HG03432 (cell line): ENCODE data around the gene MRGPRF.

Experiments
- ATAC-seq: cut with Tn5 transposase; IDR thresholded peaks from one replicate; pipeline ENCODE4 v1.9.1; 2021; ENCODE audit warnings: mild to moderate bottlenecking, moderate library complexity; ENCODE audit not compliant: unreplicated experiment

MRGPRF gene

DNA sequence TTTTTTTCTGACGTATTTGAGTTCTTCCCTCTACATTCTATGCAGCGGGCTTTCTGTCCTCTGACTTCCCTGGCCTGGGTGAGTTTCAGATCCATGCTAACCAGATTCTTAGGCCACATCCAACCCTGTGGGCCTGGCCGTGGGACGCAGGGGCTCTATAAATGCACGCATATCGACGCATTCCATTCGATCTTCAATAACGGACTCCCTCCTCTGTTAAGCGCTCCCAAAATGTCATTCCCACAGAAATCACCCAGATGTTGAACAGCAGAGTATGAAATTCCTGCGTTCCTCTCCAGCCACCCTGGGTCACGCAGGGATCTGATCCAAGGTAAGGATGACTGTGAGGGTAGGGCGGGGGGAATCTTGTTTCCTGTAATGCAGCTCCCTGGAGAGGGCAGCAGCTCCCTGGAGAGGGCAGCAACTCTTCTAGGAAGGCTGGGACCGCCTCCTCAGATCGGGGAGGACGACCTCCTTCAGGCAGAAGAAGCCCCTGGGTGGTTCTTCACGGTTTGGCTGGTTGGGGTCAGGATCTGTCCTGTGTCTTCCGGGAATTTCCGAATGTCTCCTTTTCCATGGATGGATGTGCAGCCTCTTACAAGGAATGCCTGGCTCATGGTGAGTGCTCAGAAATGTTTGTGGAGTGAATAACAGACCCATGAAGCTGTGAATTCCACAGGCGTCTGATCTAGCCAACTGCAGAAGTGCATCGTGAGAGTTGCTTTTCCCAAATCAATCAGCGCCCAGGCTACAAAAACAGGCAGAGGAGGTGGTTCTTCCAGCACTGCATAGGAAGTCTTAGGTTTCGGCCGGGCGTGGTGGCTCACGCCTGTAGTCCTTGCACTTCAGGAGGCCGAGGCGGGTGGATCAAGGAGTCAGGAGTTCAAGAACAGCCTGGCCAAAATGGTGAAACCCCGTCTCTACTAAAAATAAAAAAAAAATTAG is 44.5 kb downstream of the MRGPRF start:
- no peak for ATAC-seq

DNA sequence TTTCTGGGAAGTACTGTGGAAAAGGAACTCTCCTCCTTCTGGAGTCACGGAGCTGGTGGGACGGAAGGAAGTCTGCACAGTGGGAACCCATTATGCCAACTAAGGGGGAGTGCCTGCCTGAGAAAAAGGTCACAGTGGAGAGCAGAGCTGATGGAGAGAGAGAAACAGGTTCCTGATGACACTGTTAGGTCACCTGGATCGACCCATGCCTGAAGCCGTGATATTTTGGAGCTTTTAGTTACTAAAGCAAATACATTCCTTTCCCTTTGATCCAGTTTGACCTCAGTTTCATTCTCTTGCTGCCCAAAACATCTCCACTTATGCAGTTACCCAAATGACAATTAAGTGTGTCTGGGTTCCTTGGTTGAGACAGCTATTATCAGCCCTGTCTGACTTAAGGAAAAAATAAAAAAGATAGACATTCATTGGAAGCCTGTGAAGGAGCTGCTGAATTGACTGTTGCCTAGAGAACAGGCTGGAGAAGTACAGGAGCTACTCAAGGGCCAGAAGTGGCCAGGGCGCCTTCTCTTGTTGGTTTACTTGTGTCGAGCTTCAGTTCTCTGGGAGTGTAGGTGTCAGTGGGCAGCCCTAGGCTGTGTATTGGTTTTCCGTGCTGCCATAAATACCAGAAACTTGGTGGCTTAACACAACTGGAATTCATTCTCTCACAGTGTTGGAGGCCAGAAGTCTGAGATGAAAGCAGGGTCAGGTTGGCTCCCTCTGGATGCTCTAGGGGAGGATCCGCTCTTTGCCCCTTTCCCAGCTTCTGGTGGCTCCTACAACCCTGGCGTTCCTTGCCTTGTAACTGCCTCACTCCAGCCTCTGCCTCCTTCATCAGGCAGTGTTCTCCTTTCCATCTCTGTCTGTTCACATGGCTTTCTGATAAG is 45.9 kb downstream of the MRGPRF start:
- no peak for ATAC-seq

DNA sequence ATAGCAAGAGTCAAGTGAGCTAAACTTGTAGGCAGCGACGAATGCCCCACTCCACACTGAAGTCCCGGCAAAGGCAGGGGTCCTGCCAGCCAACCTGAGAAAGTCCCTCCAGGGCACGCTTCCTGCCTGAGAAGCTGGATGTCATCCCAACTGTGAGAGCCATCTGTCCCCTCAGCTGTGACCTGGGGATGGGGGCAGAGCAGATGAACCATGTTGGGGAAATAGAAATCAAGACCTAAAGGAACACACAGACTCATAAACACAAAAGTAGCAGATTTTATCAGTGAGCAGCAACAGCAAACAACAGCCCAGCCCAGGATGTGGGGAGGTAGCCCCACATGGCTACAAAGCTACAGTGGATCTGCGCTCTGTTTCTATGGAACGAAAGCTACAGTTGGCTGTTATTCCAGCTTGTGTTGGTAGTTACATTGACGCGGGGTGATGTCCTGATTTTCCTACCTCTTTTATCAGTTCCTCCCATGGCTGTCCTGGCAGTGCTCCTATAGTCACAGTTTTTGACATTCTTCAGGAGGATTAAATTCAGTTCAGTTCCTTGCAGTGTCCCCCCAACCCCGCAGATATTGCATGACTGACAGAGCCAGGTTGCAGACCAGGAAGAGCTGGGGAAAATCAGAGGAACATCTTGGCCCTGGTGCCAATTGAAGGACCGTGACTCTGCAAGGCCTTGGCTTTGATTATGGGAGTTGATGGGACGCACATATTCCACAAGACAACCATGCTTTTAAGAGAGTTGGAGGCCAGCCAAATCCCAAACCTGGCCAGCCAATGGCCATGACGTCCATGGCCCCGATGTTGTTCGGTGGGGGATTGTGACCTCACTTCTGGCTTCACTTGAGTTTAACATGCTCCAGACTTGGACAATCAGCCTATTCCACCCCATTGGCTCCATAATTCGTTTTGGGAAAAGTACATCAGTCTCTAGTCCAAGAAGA is 46.9 kb downstream of the MRGPRF start:
- ATAC-seq = no peak

DNA sequence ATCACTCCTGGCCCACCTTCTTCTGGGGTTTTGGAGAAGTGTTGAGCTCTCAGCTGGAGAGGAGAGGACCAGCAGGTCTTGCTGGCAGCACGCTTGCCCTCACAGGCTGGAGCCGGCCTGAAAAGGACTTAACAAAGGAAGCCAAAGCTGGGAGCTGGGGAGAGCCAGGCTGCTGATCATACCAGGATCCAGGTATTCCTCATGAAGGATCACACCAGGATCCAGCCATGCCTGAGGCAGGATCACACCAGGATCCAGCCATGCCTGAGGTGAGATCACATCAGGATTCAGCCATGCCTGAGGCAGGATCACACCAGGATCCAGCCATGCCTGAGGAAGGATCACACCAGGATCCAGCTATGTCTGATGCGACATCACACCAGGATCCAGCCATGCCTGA is 49.3 kb downstream of the MRGPRF start:
- no peak for ATAC-seq

DNA sequence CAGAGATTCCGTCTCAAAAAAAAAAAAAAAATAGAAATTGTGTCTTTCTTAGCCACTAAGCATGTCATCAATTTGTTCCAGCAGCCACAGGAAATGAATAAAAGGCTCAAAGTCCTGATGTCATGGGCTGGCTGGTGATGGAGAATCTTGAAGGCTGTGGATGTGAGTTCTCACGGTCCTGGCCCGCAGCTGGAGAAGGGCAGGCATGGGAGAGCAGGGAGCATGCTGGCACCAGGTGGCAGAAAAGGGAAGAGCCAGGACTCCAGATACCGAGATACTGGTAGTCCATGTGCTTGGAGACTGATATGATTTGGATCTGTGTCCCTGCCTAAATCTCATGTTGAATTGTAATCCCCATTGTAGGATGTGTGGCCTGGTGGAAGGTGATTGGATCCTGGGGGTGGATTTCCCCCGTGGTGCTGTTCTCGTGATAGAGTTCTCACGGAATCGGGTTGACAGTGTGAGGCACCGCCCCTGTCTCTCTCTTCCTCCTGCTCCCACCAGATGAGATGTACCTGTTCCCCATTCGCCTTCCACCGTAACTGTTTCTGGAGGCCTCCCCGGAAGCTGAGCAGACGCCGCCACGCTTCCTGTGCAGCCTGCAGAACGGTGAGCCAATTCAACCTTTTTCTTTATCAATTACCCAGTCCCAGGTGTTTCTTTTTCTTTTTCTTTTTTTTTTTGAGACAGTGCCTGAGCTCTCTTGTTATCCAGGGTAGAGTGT is 50.4 kb downstream of the MRGPRF start:
- ATAC-seq = no peak

DNA sequence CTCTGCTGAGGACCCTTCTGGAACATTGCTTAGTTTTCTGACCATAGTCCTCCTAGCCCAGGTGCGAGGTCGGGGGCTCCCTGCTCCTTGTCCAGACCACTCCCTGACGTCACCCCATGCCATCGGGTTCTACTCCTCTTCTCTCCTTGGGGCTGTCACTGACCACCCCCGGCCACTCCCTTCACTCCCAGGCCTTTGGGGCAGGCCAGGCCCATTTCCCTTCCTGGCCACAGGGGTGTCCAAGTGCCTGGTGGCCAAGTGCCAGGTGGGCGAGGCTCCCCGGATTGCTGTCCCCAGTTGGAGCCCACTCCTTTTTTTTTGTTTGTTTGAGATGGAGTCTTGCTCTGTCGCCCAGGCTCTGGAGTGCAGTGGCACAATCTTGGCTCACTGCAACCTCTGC is 51.8 kb downstream of the MRGPRF start:
- no peak for ATAC-seq

DNA sequence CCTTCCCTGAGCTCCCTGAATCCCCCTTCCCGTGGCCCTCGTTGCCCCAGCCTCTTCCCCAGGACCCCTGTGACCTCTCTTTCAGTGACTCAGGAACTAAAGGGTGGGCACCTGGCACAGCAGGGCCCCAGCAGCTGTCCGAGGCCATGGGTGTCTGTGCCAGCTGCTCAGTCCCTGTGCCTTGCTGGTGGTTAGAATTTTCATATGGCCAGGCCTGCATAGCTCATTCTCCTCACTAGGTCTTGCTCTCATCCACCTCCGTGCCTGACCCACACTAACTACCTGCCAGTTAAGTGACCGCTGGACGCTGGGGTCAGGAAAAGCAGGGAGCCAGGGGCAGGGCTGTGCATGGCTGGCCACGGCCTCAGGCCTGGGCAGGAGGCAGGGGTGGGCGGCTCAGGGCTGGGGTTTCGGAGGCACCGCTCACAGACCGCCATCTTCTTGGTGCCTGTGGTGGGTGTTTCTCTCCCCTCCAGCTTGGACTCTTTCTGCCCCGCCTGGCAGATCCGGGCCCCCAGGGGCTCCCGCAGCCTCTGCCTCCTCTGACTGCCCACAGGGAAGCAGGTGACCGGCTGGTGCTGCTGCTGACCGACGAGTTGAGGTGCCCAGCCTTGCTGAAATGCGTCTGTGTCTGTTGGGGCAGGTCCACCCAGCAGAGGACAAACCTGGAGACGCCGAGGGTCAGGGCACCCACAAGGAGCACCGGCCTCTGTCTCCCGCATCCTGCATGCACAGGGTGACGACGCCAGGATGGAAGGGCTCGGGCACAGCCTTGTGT is 52.6 kb downstream of the MRGPRF start:
- ATAC-seq = no peak

DNA sequence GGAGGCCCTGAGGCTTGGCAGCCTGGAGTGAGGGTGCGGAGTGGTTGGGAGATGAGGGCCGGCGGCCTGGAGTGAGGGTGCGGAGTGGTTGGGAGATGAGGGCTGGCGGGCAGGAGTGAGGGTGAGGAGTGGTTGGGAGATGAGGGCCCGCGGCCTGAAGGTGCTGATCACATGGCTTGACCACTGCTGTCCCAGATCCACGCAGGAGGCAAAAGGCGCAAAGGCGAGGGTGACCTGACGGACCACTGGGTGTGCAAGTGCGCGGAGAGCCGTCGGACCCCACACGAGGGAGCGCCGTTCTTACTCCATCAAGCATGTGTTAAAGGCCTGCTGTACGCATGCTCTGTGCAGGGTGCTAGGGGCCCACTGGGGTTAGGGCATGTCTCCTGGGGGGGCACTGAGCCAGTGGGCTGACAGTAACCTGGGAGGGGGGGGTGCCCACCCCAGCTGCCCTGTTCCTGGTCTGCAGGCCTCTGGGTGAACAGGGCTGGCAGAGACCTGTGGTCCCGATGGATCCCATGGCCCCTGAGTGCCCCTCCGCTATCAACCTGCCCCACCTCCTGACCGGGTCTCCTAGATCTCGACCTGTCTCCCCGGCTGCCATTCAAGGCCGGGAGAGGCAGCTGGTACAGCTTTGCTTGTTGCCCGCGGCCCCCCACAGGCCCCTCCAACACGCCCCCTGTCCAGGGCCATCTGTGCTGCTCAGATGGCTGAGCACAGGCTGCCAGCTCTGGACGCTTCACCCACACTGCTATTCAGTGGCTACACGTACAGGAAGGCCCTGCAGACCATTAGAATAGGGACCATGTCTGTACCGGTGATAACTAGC is 53.4 kb downstream of the MRGPRF start:
- no peak for ATAC-seq

DNA sequence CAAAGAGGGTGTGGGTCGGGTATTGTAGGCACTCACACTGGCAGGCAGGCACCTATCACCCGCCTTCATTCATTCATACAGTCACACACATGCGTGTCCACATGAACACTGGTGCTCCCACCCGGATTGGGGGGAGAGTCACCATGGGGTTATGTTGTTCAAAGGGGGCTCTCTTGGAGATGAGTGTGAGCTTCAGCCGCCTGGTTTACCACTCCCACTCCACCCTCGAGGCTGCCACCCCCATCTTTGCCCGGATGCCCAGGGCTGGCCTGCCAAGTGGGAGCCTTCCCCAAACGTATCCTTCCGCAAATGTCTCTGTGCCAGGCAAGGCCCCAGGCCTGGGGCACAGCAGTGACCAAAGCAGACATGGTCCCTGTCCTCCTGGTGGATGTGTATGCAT is 54.8 kb downstream of the MRGPRF start:
- ATAC-seq = no peak

DNA sequence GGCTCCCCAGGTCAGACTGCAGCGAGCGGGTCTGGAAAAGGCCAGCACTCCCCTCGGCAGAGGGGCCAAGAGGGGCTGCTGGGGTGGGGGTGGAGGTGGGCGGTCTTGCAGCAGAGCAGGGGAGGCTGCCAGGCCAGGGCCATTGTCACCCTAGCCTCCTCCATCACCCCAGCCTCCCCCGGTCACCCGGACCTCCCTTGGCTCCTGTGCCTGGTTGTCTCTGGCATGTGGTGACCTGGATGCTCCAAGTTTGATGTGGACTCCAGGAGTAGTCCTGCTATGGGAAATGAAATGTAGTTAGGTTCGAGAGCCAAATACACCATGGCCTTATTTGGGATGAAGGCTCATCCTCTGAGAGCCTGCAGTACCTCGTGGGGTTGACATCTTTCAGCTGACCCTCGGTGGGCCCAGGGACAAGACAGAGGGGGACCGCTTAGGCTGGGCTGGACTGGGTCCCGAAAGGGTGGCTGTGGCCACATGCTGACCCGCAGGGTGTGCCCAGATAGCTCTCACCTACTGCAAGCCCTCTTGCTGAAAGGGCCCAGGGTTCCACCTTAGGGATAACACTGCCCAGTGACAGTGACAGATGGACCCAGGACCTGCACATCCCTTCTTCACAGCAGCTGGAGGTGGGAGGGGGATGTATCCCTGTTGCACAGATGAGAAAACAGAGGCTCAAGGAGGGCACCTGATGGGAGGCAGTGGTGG is 56.3 kb downstream of the MRGPRF start:
- ATAC-seq = no peak

DNA sequence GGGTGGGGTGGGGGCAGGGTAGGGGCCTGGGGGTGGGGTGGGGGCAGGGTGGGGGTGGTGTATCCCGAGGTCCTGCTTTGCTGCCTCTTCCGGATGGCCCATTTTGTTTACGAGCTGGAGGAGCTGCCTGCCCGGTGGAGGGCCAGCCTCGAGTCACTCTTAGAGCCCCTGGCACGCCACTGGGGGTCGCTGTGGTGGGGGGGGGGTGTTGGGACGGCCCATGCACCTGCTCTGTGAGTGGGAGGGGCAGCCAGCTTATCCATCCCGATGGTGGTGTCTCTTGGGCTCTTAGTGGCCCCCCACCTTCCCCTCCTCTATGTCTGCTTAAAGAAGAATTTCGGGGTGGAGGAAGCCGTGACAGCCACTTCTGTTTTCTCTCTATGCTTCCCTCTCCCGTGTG is 56.9 kb downstream of the MRGPRF start:
- ATAC-seq = no peak

DNA sequence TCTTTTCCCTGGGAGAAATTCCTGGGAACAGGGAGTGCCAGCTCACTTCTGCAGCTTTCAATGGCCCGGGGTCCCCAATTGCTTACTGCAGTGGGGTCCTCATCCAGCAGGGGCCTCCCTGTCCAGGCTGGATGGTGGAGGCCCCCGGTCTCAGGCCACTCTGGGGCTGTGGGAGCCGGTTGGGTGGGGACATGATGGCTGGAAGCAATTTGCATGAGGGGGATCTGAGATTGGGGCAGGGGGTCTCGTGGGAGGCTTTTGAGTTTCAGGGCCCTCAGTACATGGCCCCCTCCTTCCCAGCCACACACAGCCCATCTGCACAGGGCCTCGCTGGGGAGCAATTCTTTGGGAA is 57.5 kb downstream of the MRGPRF start:
- ATAC-seq = no peak

DNA sequence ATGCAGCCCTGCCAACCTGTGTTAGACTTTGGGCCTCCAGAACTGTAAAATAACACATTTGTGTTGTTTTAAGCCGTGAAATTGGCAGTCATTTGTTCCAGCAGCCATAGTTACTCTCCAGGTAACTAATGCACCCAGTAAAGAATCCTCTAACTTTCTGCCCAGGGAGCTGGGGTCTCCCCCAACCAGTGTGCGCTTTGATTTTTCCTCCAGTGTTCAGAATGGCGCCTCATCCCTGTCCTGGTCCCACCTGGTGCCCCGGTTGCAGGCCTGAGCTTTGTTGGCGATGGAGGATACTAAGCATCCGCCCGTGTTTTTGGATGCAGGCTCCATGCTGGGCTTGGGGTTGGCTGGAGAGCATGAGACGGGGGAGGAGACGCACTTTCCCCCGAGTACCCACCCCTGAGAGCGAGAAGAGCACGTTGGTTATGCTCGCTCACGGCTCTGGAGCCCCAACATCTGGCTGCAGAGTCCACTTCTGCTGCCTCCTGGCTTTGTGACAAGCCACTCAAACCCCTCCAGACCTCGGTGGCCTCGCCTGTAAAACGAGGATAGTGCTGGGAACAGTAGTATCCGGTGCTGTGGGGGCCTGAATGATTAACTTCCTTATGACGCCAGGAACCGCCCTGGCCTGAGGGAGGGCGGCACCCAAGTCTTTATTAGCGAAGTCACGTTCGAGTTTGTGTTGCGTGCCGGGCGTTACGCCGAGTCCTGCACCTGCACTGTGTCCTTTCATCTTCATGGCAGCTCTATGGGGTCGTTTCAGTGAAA is 58.0 kb downstream of the MRGPRF start:
- ATAC-seq = no peak
